Mammary epithelial cell (primary cell): ENCODE data around the gene COL11A2.

Experiments
- EZH2 ChIP-seq: IDR thresholded peaks from 2 replicates; pipeline ENCODE4 v1.6.1; 2012; ENCODE audit warnings: low read length, inconsistent platforms, borderline replicate concordance
- TF ChIP-seq, protein P1 (sequence below), 2 donors: IDR thresholded peaks in 1 of 2; conservative IDR thresholded peaks in 1 of 2; 2 replicates each; pipeline ENCODE4 v1.5.1; 2011 to 2012; ENCODE audit warnings: inconsistent platforms in 2 of 2, low read length in 2 of 2, mild to moderate bottlenecking in 2 of 2, control low read depth in 1 of 2, low read depth in 1 of 2; ENCODE audit not compliant: insufficient read depth in 1 of 2; ENCODE audit errors: extremely low read depth in 1 of 2

DNA sequence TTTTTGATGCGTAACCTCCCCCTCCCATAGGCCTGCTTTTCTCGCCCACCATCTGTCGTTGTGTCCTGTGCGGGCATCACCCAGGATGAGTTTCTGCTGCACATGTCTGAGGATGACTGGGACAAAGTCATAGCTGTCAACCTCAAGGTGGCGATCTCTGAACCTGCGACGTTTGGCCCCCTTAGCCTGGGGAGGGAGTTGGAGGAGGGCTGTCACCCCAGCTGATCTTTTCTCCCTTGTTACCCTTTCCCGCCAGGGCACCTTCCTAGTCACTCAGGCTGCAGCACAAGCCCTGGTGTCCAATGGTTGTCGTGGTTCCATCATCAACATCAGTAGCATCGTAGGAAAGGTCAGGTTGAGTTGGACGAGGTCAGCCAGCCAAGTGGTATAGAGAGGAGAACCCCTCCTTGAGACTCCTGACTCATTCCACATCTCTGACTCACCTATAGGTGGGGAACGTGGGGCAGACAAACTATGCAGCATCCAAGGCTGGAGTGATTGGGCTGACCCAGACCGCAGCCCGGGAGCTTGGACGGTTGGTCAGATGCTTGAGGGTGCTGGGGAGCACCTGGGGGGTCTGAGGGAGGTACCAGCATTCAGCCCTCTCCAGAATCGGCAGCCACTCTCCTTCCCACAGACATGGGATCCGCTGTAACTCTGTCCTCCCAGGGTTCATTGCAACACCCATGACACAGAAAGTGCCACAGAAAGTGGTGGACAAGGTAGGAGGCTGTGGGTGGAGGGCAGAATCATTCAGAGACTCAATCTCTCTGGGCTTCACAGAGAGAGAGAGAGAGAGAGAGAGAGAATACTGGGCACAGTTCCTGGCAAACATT lies 13.1 kb upstream of the COL11A2 start:
- TF ChIP-seq, protein P1, sequence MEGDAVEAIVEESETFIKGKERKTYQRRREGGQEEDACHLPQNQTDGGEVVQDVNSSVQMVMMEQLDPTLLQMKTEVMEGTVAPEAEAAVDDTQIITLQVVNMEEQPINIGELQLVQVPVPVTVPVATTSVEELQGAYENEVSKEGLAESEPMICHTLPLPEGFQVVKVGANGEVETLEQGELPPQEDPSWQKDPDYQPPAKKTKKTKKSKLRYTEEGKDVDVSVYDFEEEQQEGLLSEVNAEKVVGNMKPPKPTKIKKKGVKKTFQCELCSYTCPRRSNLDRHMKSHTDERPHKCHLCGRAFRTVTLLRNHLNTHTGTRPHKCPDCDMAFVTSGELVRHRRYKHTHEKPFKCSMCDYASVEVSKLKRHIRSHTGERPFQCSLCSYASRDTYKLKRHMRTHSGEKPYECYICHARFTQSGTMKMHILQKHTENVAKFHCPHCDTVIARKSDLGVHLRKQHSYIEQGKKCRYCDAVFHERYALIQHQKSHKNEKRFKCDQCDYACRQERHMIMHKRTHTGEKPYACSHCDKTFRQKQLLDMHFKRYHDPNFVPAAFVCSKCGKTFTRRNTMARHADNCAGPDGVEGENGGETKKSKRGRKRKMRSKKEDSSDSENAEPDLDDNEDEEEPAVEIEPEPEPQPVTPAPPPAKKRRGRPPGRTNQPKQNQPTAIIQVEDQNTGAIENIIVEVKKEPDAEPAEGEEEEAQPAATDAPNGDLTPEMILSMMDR (conservative IDR thresholded peaks at IDR 0.05 in 1 of 2, IDR thresholded peaks at IDR 0.05 in 1 of 2; ENCODE audit: extremely low read depth in 1 of 2, insufficient read depth in 1 of 2, low read depth in 1 of 2, low read length in 2 of 2) = no peak
- no peak for TF ChIP-seq EZH2
